Measurements from ENCODE around the gene PRAMEF20. TPM values are rescaled to one million over a fixed set of nuclear protein-coding genes. Genes with fewer than 3 reads are reported as not detected.

PRAMEF20 gene
- total RNA-seq, 6 donors from 2014 or later = not detected

DNA sequence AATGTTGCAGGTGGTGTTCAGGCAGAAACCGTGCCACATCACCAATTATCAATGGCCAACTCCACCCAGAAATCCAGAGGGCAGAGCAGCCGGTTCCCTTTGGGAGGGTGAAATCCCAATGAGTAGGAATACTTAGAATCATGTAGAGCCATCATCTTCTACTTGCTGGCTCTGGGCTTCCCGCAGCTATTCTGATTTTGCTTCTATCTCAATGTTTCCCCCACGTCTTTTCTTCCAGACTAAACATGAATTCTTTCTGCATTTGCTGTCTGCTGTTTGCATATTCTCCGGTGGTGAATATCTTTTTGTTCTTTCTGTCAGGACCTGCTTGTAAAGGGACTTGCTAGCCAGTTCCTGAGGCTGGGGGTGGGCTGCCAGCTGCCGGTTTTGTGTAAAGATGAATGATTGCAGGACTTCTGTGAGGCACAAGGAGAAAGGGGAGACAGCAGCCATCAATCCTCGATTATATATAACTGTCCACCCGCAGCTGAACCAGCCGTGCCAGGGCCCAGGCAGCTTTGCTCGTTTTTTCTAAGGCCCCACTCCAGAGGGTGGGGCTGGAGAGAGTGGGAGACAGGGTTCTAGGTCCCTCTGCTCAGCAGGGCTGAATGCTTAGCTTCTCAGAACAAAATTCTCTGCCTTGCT, 33.2 kb downstream of the PRAMEF20 start:
- H3K27ac ChIP-seq = no peak overlapping the region
- TF ChIP-seq POLR2A (IDR thresholded peaks at IDR 0.05) (no peak), EP300 (IDR thresholded peaks at IDR 0.05) (no peak), POLR2AphosphoS5 (IDR thresholded peaks at IDR 0.05) (no peak)
- TF ChIP-seq, protein P1, sequence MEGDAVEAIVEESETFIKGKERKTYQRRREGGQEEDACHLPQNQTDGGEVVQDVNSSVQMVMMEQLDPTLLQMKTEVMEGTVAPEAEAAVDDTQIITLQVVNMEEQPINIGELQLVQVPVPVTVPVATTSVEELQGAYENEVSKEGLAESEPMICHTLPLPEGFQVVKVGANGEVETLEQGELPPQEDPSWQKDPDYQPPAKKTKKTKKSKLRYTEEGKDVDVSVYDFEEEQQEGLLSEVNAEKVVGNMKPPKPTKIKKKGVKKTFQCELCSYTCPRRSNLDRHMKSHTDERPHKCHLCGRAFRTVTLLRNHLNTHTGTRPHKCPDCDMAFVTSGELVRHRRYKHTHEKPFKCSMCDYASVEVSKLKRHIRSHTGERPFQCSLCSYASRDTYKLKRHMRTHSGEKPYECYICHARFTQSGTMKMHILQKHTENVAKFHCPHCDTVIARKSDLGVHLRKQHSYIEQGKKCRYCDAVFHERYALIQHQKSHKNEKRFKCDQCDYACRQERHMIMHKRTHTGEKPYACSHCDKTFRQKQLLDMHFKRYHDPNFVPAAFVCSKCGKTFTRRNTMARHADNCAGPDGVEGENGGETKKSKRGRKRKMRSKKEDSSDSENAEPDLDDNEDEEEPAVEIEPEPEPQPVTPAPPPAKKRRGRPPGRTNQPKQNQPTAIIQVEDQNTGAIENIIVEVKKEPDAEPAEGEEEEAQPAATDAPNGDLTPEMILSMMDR (IDR thresholded peaks at IDR 0.05) = no peak
- H3K27me3 ChIP-seq = no peaks in the 10 kb centered on the region
- no peak overlapping the region for H3K4me3 ChIP-seq
- no peak for ATAC-seq (ENCODE audit: low FRiP score in 2 of 2)
- no peaks in the 10 kb centered on the region for H3K9me3 ChIP-seq
- 47 to 56% methylated on average over 10 of the region's 10 CpGs for WGBS, 2 donors
- no peak for DNase-seq
- no peaks in the 10 kb centered on the region for H3K36me3 ChIP-seq
- H3K4me1 ChIP-seq = no peaks in the 10 kb centered on the region

DNA sequence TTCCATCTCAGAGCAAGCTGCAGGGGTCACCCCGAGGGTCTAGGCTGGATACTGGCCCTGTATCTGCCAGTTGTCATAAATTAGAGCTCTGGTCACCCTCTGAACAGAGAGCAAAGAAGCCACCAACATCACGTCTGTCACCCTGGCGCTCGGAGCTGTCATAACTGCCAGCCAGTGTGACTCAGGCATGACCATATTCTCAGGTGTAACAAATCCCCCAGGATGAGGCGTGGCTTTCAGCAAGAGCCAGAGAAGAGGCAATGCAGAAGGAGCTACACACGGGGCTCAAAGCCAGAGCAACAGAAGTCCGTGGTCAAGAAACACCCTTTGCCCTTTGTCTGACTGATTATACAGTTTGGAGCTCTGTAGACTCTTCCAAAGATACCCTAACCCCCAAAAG, 40.0 kb downstream of the PRAMEF20 start:
- H3K4me3 ChIP-seq = no peak overlapping the region
- H3K36me3 ChIP-seq = no peaks in the 10 kb centered on the region
- no peaks in the 10 kb centered on the region for H3K27me3 ChIP-seq
- 62 to 78% methylated on average over 4 to 7 of the region's 7 CpGs for WGBS, 2 donors
- no peak for TF ChIP-seq EP300 (IDR thresholded peaks at IDR 0.05)
- TF ChIP-seq POLR2AphosphoS5 (IDR thresholded peaks at IDR 0.05) = no peak
- no peak for TF ChIP-seq POLR2A (IDR thresholded peaks at IDR 0.05)
- TF ChIP-seq, protein P1 (IDR thresholded peaks at IDR 0.05) = no peak
- DNase-seq (no peak), ATAC-seq (ENCODE audit: low FRiP score in 2 of 2) (no peak)
- no peaks in the 10 kb centered on the region for H3K4me1 ChIP-seq
- no peak overlapping the region for H3K27ac ChIP-seq
- H3K9me3 ChIP-seq = no peaks in the 10 kb centered on the region

DNA sequence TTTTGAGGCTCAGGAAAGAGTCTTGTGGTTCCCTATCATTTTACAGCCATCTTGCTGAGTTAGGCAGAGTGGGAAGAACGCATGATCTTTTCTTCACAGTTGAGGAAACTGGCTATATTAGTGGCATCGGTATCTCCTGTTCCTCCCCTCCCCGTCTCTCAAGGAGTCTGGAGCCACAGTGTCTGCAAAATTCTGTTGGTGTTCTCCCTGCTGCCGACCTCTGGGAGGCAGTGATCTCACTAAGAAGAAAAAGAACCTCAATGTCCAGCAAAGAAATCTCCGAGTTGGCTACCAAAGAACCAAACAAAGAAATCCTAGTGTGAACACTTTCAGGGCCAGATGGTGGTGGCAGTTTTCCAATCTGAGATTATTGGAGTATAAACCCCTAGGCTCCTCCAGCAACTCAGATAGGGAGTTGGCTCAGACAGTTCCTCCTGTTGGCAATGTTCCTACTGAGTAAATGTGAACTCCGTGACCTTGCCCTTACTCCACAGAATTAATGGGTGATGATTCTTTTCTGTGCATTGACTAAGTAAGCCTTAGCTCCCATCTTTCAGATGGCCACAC, 41.2 kb downstream of the PRAMEF20 start:
- Histone ChIP-seq H3K9me3 (no peaks in the 10 kb centered on the region), H3K4me3 (no peak overlapping the region), H3K36me3 (no peaks in the 10 kb centered on the region), H3K27ac (no peak overlapping the region), H3K4me1 (no peaks in the 10 kb centered on the region), H3K27me3 (no peaks in the 10 kb centered on the region)
- TF ChIP-seq POLR2AphosphoS5 (IDR thresholded peaks at IDR 0.05) (no peak), POLR2A (IDR thresholded peaks at IDR 0.05) (no peak), EP300 (IDR thresholded peaks at IDR 0.05) (no peak)
- TF ChIP-seq, protein P1 (IDR thresholded peaks at IDR 0.05) = no peak
- DNase-seq (no peak), ATAC-seq (ENCODE audit: low FRiP score in 2 of 2) (peak in 1 of 2 donors; percentile 26)
- 52 to 68% methylated on average over 6 of the region's 6 CpGs for WGBS, 2 donors

DNA sequence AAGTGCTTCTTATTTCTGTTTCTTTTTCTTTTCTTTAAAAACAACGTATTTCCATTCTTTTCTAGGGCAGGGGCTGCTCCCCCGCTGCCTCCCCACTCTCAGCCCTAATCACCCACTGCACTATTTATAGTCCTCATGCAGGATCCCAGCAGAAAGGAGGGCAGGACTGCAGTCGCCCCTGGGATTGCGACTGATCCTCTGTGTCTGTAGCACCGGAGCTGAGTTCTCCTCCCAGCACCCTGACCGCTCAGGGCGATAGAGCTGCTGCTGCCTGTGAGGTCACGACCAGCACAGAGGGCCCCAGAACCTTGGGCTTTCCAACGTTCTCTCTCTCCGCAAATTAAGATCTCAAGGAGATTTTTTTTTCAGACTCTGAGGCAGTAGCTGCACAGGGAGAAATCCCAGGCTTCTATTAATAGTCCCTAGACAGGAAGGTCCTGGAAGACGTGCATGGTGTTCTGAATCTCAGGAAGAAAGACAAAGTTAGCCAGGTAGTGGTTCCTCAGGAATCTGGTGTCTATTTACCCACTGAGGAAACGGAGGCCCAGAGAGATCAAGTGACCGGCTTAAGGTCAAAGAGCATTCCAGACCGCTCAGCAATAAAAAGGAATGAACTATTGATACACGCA, 46.8 kb downstream of the PRAMEF20 start:
- no peaks in the 10 kb centered on the region for H3K9me3 ChIP-seq
- H3K4me3 ChIP-seq = no peak overlapping the region
- H3K36me3 ChIP-seq = no peaks in the 10 kb centered on the region
- no peak for TF ChIP-seq EP300 (IDR thresholded peaks at IDR 0.05)
- no peak for TF ChIP-seq POLR2A (IDR thresholded peaks at IDR 0.05)
- TF ChIP-seq, protein P1 (IDR thresholded peaks at IDR 0.05) = no peak
- no peak for TF ChIP-seq POLR2AphosphoS5 (IDR thresholded peaks at IDR 0.05)
- H3K4me1 ChIP-seq = no peaks in the 10 kb centered on the region
- WGBS, 2 donors = 64 to 69% methylated on average over 11 to 15 of the region's 15 CpGs
- no peak overlapping the region for H3K27ac ChIP-seq
- DNase-seq (no peak), ATAC-seq (ENCODE audit: low FRiP score in 2 of 2) (no peak)
- no peaks in the 10 kb centered on the region for H3K27me3 ChIP-seq
